ENCODE measurements around the gene ANTXRL.

DNA sequence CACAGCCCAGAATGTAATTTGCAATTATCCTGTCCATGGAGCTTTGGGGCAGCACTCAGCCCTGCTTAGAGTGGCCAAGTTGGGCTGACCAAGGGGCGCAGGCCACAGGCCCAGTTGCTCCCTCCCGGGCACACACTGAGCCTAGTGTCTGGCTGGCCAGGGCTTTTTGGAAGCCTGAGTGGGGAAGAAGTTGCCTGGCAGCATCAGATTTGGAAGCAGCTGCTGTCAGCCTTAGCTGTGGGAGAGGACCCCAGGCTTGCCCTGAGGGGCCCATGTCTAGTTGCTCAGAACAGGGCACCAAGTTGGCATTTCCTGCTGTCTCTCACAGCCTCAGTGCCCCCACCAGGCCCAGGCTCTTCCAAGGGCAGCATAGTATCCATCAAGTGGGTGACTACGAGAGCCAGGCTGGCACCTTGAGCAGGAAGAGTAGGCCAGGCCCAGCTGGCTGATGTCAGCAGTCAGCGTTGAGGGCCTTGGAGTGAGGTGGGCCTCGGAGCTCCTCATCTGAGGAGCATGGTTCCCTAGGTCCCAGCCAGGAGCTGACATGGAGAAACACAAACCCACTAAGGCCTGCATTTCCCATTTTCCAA is 14.4 kb downstream of the ANTXRL start:
- TF ChIP-seq CTCF (IDR thresholded peaks at IDR 0.05) (no peak), POLR2A (IDR thresholded peaks at IDR 0.05) (no peak)

Data from vagina (tissue), 2 donors.